Fibroblast of the aortic adventitia (primary cell): ENCODE data around the gene NEK10. TPM values are rescaled to one million over a fixed set of nuclear protein-coding genes. Genes with fewer than 3 reads are reported as not detected.

Source experiments
- DNase-seq: peaks from one replicate; pipeline ENCODE4 v3.0.0-alpha.2; 2010; ENCODE audit warnings: low read depth
- H3K4me3 ChIP-seq: 2 replicates; pipeline ENCODE4 v1.5.1; 2011; ENCODE audit warnings: low read depth, mild to moderate bottlenecking, control low read depth, low read length, moderate library complexity
- total RNA-seq: library from RNA; depleted of rRNA; stranded (reverse); fragments of >200 nt; gene quantifications from 2 replicates; pipeline ENCODE4 v1.2.3, GENCODE V29; 2012; ENCODE audit warnings: low replicate concordance
- TF ChIP-seq, protein P1 (sequence below): IDR thresholded peaks from 2 replicates; pipeline ENCODE4 v1.5.1; 2011; ENCODE audit warnings: mild to moderate bottlenecking, low read length, control low read depth, inconsistent platforms; ENCODE audit not compliant: insufficient read depth

Gene NEK10
- total RNA-seq, 1 donor: 27.1 TPM

- peak; percentile 46 for DNase-seq
- no peak overlapping the region for H3K4me3 ChIP-seq
- TF ChIP-seq, protein P1, sequence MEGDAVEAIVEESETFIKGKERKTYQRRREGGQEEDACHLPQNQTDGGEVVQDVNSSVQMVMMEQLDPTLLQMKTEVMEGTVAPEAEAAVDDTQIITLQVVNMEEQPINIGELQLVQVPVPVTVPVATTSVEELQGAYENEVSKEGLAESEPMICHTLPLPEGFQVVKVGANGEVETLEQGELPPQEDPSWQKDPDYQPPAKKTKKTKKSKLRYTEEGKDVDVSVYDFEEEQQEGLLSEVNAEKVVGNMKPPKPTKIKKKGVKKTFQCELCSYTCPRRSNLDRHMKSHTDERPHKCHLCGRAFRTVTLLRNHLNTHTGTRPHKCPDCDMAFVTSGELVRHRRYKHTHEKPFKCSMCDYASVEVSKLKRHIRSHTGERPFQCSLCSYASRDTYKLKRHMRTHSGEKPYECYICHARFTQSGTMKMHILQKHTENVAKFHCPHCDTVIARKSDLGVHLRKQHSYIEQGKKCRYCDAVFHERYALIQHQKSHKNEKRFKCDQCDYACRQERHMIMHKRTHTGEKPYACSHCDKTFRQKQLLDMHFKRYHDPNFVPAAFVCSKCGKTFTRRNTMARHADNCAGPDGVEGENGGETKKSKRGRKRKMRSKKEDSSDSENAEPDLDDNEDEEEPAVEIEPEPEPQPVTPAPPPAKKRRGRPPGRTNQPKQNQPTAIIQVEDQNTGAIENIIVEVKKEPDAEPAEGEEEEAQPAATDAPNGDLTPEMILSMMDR: no peak
Observed at GRCh38 chr3:27353221-27353620, 16.0 kb downstream of the NEK10 start.

DNA sequence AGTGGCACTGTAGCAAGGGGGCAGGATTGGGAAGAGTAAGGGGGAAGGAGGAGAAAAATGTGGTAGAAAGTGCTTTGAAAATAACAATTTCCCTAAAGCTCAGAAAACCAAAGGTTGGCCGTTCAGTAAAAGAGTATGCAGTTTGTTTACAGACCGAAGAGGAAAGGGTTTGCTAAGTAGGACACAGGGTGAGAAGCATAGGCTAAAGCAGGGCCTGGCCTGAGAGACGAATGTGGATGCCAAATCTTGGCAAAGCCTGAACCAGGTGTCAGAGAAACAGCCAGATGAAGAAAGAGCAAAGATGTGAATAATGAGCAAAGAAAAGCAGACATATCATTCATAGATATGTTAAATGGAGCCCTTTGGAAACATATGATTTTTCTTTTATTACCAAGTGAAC lies 17.1 kb downstream of the NEK10 start:
- no peak for DNase-seq
- TF ChIP-seq, protein P1: no peak
- H3K4me3 ChIP-seq: no peak overlapping the region

- H3K4me3 ChIP-seq: no peak overlapping the region
- DNase-seq: no peak
- TF ChIP-seq, protein P1: no peak
Observed at GRCh38 chr3:27349832-27350231, 19.4 kb downstream of the NEK10 start.

DNA sequence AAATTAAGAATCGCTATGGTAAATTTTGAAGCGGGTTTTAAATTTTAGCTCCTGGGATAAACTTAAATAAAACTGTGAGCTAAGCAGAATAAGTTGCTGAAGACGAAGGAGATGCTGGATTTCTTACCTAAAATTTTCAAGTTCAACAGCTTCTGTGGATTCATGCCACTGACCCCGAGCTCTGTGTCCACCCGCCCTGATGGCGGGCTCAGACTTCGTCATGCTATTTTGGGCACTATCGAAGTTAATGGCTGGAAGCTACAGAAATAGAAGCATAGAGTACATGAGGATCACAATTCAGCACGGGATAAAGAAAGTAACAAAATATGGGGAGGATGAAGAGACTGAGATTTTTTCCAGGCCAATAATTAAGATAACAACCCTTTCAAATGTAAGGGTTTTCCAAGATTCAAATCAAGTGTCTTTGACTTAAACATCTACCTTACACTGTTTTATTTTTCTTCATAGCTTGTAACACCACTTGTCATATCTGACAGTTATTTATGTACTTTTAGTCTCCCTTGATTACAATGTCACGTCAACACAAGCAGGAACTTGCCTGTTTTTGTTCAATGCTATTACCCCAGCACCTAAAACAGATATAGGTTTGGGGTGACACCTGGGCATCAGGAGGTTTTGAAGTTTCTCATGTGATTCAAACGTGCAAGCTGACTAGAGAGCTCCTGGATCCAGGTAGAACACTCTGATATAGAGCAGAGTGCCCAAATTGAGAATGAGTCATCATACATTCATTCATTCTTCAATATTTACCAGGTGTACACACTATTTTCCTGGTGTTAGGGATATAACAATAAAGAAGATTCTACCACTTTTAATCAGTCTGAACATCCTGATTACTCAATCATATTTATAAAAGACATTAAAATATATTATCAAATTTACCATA lies 23.0 kb downstream of the NEK10 start:
- no peak for DNase-seq
- no peak overlapping the region for H3K4me3 ChIP-seq
- TF ChIP-seq, protein P1: no peak

GRCh38 chr3:27345493-27345892 lies 23.7 kb downstream of the NEK10 start:
- H3K4me3 ChIP-seq: no peak overlapping the region
- TF ChIP-seq, protein P1: no peak
- DNase-seq: no peak

DNA sequence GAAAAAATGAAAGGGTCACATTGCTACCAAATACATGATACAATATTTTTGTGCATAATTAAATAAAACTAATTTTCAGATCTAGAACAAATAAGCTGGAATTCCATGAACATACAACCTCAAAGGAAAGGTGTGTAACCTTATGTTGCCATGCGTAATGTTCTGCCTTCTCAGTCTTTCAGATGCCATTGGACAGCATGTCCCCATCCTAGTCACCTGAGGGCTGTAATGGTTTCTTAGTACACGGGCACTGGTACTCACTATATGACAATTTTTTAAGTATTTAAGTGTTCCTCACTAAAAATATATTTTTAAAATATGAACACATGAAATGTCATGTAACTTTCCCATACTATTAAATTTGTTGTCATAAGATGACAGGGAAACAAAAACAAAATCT lies 24.1 kb downstream of the NEK10 start:
- TF ChIP-seq, protein P1: no peak
- DNase-seq: no peak
- no peak overlapping the region for H3K4me3 ChIP-seq
